ENCODE data around the gene SULT1E1. TPM values are rescaled to one million over a fixed set of nuclear protein-coding genes. Genes with fewer than 3 reads are reported as not detected.

Gene SULT1E1
- total and polyA plus RNA-seq, 2 of the 8 experiments (the other 6 are each of a cell fraction or from before 2014, with no cell fraction given): not detected

- ChIA-PET CTCF (ENCODE audit: partially characterized antibody) (no interaction called here), POLR2A (ENCODE audit: partially characterized antibody) (no interaction called here)
- H4K20me1 ChIP-seq (replicated peaks in 1 of 2; ENCODE audit: control insufficient read depth in 1 of 2, insufficient read depth in 2 of 2, low read length in 2 of 2): no peaks in the 10 kb centered on the region
- FAIRE-seq: no peak
- H2AK5ac ChIP-seq (ENCODE audit: low read depth, low read length): no peak overlapping the region
- H4K91ac ChIP-seq (replicated peaks; ENCODE audit: insufficient read length, low read length): no peak overlapping the region
- H3K36me3 ChIP-seq (ENCODE audit: control insufficient read depth in 2 of 4, insufficient read depth in 4 of 4, low read length in 3 of 4): no peaks in the 10 kb centered on the region
- no peaks in the 10 kb centered on the region for H3K79me1 ChIP-seq (ENCODE audit: low read depth, low read length)
- no peak overlapping the region for H3K14ac ChIP-seq (ENCODE audit: insufficient read length)
- no peak overlapping the region for H3K56ac ChIP-seq (replicated peaks; ENCODE audit: insufficient read length, low read depth, low read length)
- H2BK5ac ChIP-seq (ENCODE audit: low read depth, low read length): no peak overlapping the region
- H3K79me2 ChIP-seq (ENCODE audit: control insufficient read depth in 1 of 2, insufficient read depth in 2 of 2, low read length in 2 of 2): no peaks in the 10 kb centered on the region
- H3K18ac ChIP-seq (ENCODE audit: extremely low read depth, low read length): no peak overlapping the region
- no peak overlapping the region for H3K9ac ChIP-seq (replicated peaks in 1 of 4; ENCODE audit: extremely low read depth in 1 of 4, low read depth in 3 of 4, low read length in 3 of 4)
- no peak overlapping the region for H3K4me2 ChIP-seq (ENCODE audit: insufficient read depth in 1 of 2, low read depth in 2 of 2, low read length in 2 of 2)
- H3K27ac ChIP-seq (ENCODE audit: low read depth, low read length): no peak overlapping the region
- no peaks in the 10 kb centered on the region for H3K23me2 ChIP-seq (ENCODE audit: low read depth, low read length)
- H3K27me3 ChIP-seq (replicated peaks in 1 of 4; ENCODE audit: control insufficient read depth in 3 of 4, extremely low read depth in 1 of 4, insufficient read depth in 3 of 4, low read length in 3 of 4): no peaks in the 10 kb centered on the region
- H3K23ac ChIP-seq (ENCODE audit: insufficient read length): no peak overlapping the region
- H3K4ac ChIP-seq (replicated peaks; ENCODE audit: insufficient read length, low read depth, low read length): no peak overlapping the region
- no peak overlapping the region for H4K5ac ChIP-seq (ENCODE audit: insufficient read length, low read depth, low read length)
- no peak for DNase-seq (ENCODE audit: low read depth in 1 of 2, low spot score in 2 of 2)
- H2BK12ac ChIP-seq (ENCODE audit: low read depth, low read length): no peak overlapping the region
- no peak overlapping the region for H2BK15ac ChIP-seq (ENCODE audit: low read length)
- no peaks in the 10 kb centered on the region for H3K9me3 ChIP-seq (ENCODE audit: insufficient read depth in 2 of 2, low read depth in 1 of 2, low read length in 1 of 2)
- no peak overlapping the region for H2BK120ac ChIP-seq (replicated peaks; ENCODE audit: low read depth, low read length)
- H2BK20ac ChIP-seq (ENCODE audit: low read length): no peak overlapping the region
- no peaks in the 10 kb centered on the region for H3K4me1 ChIP-seq (replicated peaks in 1 of 4; ENCODE audit: control insufficient read depth in 3 of 4, insufficient read depth in 4 of 4, low read length in 3 of 4)
- no peak overlapping the region for H2AFZ ChIP-seq (ENCODE audit: low read length)
- no peak overlapping the region for H4K8ac ChIP-seq (ENCODE audit: extremely low read depth, insufficient read depth, low read length)
- no peak overlapping the region for H3K4me3 ChIP-seq (ENCODE audit: extremely low read depth in 1 of 4, insufficient read depth in 2 of 4, low read depth in 3 of 4, low read length in 4 of 4)
- TF ChIP-seq CTBP2 (IDR thresholded peaks at IDR 0.05; ENCODE audit: borderline replicate concordance, insufficient read depth, insufficient read length, low read length) (no peak), CTCF (IDR thresholded peaks at IDR 0.05; ENCODE audit: control extremely low read depth in 1 of 3, insufficient read depth in 1 of 3, low read depth in 1 of 3, low read length in 3 of 3) (no peak), SAP30 (IDR thresholded peaks at IDR 0.05; ENCODE audit: insufficient read depth, insufficient replicate concordance, low read length) (no peak), RAD21 (IDR thresholded peaks at IDR 0.05 in 1 of 2, conservative IDR thresholded peaks at IDR 0.05 in 1 of 2; ENCODE audit: low read depth in 2 of 2, low read length in 2 of 2) (no peak), MAFK (IDR thresholded peaks at IDR 0.05; ENCODE audit: low read depth, low read length) (no peak), KDM5A (IDR thresholded peaks at IDR 0.05; ENCODE audit: low read length) (no peak), JUND (IDR thresholded peaks at IDR 0.05; ENCODE audit: low read length) (no peak)
Measured at GRCh38 chr4:69874507-69874906, 14.6 kb upstream of the SULT1E1 start.
